H1 (cell line): ENCODE results near the gene DENND2A. TPM values are rescaled to one million over a fixed set of nuclear protein-coding genes. Genes with fewer than 3 reads are reported as not detected.

Experiments used
- CTCF ChIA-PET: fragments of 300-600 bp; sonication (Branson Sonifier 250); formaldehyde crosslinking; loops from one replicate; lab custom pipeline; 2021; ENCODE audit not compliant: partially characterized antibody; lab: Charles Lee
- POLR2A ChIA-PET: fragments of 300-600 bp; sonication (Branson Sonifier 250); formaldehyde crosslinking; loops from one replicate; lab custom pipeline; 2021; ENCODE audit warnings: inconsistent platforms; ENCODE audit not compliant: partially characterized antibody; lab: Charles Lee
- DNase-seq, 2 experiments: peaks; one replicate each; pipeline versions ENCODE4 v3.0.0 to v3.0.0-alpha.2; 2010 to 2022; ENCODE audit warnings: low spot score in 2 of 2, low read depth in 1 of 2, mixed read lengths in 1 of 2
- FAIRE-seq: peaks from 2 replicates; lab custom pipeline; 2011; peaks lifted over from hg19 to GRCh38; lab: Jason Lieb, UNC
- H2AFZ ChIP-seq: 2 replicates; pipeline ENCODE4 v1.8.1; 2012; ENCODE audit warnings: low read length, inconsistent platforms
- H2AK5ac ChIP-seq: 2 replicates; pipeline ENCODE4 v1.6.1; 2013; ENCODE audit warnings: low read depth, low read length
- H2BK120ac ChIP-seq: replicated peaks from 2 replicates; pipeline ENCODE3; 2013; ENCODE audit warnings: low read depth, low read length, inconsistent platforms
- H2BK12ac ChIP-seq: 2 replicates; pipeline ENCODE4 v1.6.1; 2013; ENCODE audit warnings: low read depth, low read length
- H2BK15ac ChIP-seq: 2 replicates; pipeline ENCODE4 v1.6.1; 2013; ENCODE audit warnings: low read length
- H2BK20ac ChIP-seq: 2 replicates; pipeline ENCODE4 v1.6.1; 2013; ENCODE audit warnings: low read length
- H2BK5ac ChIP-seq: 2 replicates; pipeline ENCODE4 v1.6.1; 2013; ENCODE audit warnings: low read depth, low read length
- H3K14ac ChIP-seq: 2 replicates; pipeline ENCODE4 v1.6.1; 2013; ENCODE audit warnings: inconsistent platforms; ENCODE audit not compliant: insufficient read length
- H3K18ac ChIP-seq: 2 replicates; pipeline ENCODE4 v1.6.1; 2013; ENCODE audit warnings: low read length; ENCODE audit errors: extremely low read depth
- H3K23ac ChIP-seq: 2 replicates; pipeline ENCODE4 v1.6.1; 2013; ENCODE audit warnings: inconsistent platforms; ENCODE audit not compliant: insufficient read length
- H3K23me2 ChIP-seq: 2 replicates; pipeline ENCODE4 v1.6.1; 2013; ENCODE audit warnings: low read depth, low read length
- H3K27ac ChIP-seq: 2 replicates; pipeline ENCODE4 v1.6.1; 2011; ENCODE audit warnings: low read depth, low read length, inconsistent platforms
- H3K27me3 ChIP-seq, 4 experiments: replicated peaks in 1 of 4; 1 replicate in 1 of 4; 2 replicates in 3 of 4; pipeline versions ENCODE4 v1.6.1 to v1.8.1; 2011 to 2013; ENCODE audit warnings: low read length in 3 of 4, mild to moderate bottlenecking in 3 of 4, inconsistent platforms in 2 of 4, mixed read lengths in 2 of 4, moderate library complexity in 1 of 4; ENCODE audit not compliant: control insufficient read depth in 3 of 4, insufficient read depth in 3 of 4; ENCODE audit errors: extremely low read depth in 1 of 4
- H3K36me3 ChIP-seq, 4 experiments: 2 replicates each; pipeline versions ENCODE4 v1.6.1 to v1.8.1; 2011 to 2013; ENCODE audit warnings: mild to moderate bottlenecking in 4 of 4, low read length in 3 of 4, moderate library complexity in 2 of 4, control low read depth in 1 of 4, inconsistent platforms in 1 of 4; ENCODE audit not compliant: insufficient read depth in 4 of 4, control insufficient read depth in 2 of 4
- H3K4ac ChIP-seq: replicated peaks from 2 replicates; pipeline ENCODE3; 2013; ENCODE audit warnings: low read length, low read depth, mixed read lengths, inconsistent platforms; ENCODE audit not compliant: insufficient read length
- H3K4me1 ChIP-seq, 4 experiments: replicated peaks in 1 of 4; 1 replicate in 1 of 4; 2 replicates in 3 of 4; pipeline versions ENCODE4 v1.6.1 to v1.8.1; 2011 to 2013; ENCODE audit warnings: low read length in 3 of 4, inconsistent platforms in 2 of 4, mixed read lengths in 1 of 4; ENCODE audit not compliant: insufficient read depth in 4 of 4, control insufficient read depth in 3 of 4
- H3K4me2 ChIP-seq, 2 experiments: 2 replicates each; pipeline versions ENCODE4 v1.6.1 to v1.8.1; 2011 to 2013; ENCODE audit warnings: low read depth in 2 of 2, low read length in 2 of 2, control low read depth in 1 of 2, inconsistent platforms in 1 of 2, mild to moderate bottlenecking in 1 of 2; ENCODE audit not compliant: insufficient read depth in 1 of 2
- H3K4me3 ChIP-seq, 4 experiments: fragments of 200-600, 300-600 bp in 1 of 4; sonication (generic), shearing (Covaris generic), sonication (Bioruptor Twin) in 1 of 4; 2 replicates each; pipeline versions ENCODE4 v1.5.1 to v1.8.1; 2011 to 2016; ENCODE audit warnings: low read length in 4 of 4, low read depth in 3 of 4, control low read depth in 2 of 4, inconsistent platforms in 2 of 4, mild to moderate bottlenecking in 2 of 4, mixed read lengths in 1 of 4, moderate library complexity in 1 of 4; ENCODE audit not compliant: insufficient read depth in 2 of 4; ENCODE audit errors: extremely low read depth in 1 of 4
- H3K56ac ChIP-seq: replicated peaks from 2 replicates; pipeline ENCODE3; 2013; ENCODE audit warnings: low read depth, mild to moderate bottlenecking, mixed read lengths, low read length, inconsistent platforms; ENCODE audit not compliant: insufficient read length
- H3K79me1 ChIP-seq: 2 replicates; pipeline ENCODE4 v1.6.1; 2013; ENCODE audit warnings: low read depth, low read length, control low read depth
- H3K79me2 ChIP-seq, 2 experiments: 2 replicates each; pipeline versions ENCODE4 v1.6.1 to v1.8.1; 2012 to 2013; ENCODE audit warnings: low read length in 2 of 2, mild to moderate bottlenecking in 2 of 2, inconsistent platforms in 1 of 2; ENCODE audit not compliant: insufficient read depth in 2 of 2, control insufficient read depth in 1 of 2
- H3K9ac ChIP-seq, 4 experiments: replicated peaks in 1 of 4; 1 replicate in 1 of 4; 2 replicates in 3 of 4; pipeline versions ENCODE4 v1.6.1 to v1.8.1; 2011 to 2013; ENCODE audit warnings: low read depth in 3 of 4, low read length in 3 of 4, control low read depth in 2 of 4, mild to moderate bottlenecking in 2 of 4, moderate library complexity in 2 of 4, inconsistent platforms in 1 of 4; ENCODE audit errors: extremely low read depth in 1 of 4
- H3K9me3 ChIP-seq, 2 experiments: 2 replicates each; pipeline versions ENCODE4 v1.6.1 to v1.8.1; 2012 to 2013; ENCODE audit warnings: mild to moderate bottlenecking in 2 of 2, moderate library complexity in 2 of 2, control low read depth in 1 of 2, inconsistent platforms in 1 of 2, low read depth in 1 of 2, low read length in 1 of 2, mixed read lengths in 1 of 2; ENCODE audit not compliant: insufficient read depth in 2 of 2
- H4K20me1 ChIP-seq, 2 experiments: replicated peaks in 1 of 2; 2 replicates each; pipeline versions ENCODE3 to v1.8.1; 2011 to 2013; ENCODE audit warnings: inconsistent platforms in 2 of 2, low read length in 2 of 2, mild to moderate bottlenecking in 1 of 2; ENCODE audit not compliant: insufficient read depth in 2 of 2, control insufficient read depth in 1 of 2
- H4K5ac ChIP-seq: 2 replicates; pipeline ENCODE4 v1.6.1; 2013; ENCODE audit warnings: low read length, low read depth, mixed read lengths, inconsistent platforms; ENCODE audit not compliant: insufficient read length
- H4K8ac ChIP-seq: 2 replicates; pipeline ENCODE4 v1.8.0; 2013; ENCODE audit warnings: mild to moderate bottlenecking, moderate library complexity, low read length, inconsistent platforms; ENCODE audit not compliant: insufficient read depth; ENCODE audit errors: extremely low read depth
- H4K91ac ChIP-seq: replicated peaks from 2 replicates; pipeline ENCODE3; 2013; ENCODE audit warnings: low read length, mixed read lengths, inconsistent platforms; ENCODE audit not compliant: insufficient read length
- CBX8 ChIP-seq: fragments of 300-800, 300-1000 bp; sonication (generic); IDR thresholded peaks from 2 replicates; pipeline ENCODE4 v1.7.1; 2016; ENCODE audit warnings: low read depth, low read length, borderline replicate concordance
- MAFK ChIP-seq: IDR thresholded peaks from 2 replicates; pipeline ENCODE4 v1.6.1; 2012; ENCODE audit warnings: low read depth, mild to moderate bottlenecking, improper control_type of control experiment, low read length
- SP1 ChIP-seq: IDR thresholded peaks from 2 replicates; pipeline ENCODE4 v1.6.1; 2011; ENCODE audit warnings: low read depth, low read length
- WGBS, 2 experiments: shearing (Covaris generic) in 1 of 2; methylation state at CpG; one replicate each; pipeline versions ENCODE4 v1.1.6 to v1.1.7; 2013 to 2015; ENCODE audit warnings: low lambda C conversion rate in 2 of 2, mixed read lengths in 2 of 2, inconsistent platforms in 1 of 2, low coverage in 1 of 2, missing lambda C conversion rate in 1 of 2; ENCODE audit not compliant: insufficient replicate concordance in 2 of 2, insufficient coverage in 1 of 2, insufficient read length in 1 of 2; ENCODE audit errors: extremely low coverage in 1 of 2, missing lambda C conversion rate in 1 of 2; 5-methylcytosine and 5-hydroxymethylcytosine counted together
- polyA plus RNA-seq, 7 experiments: library from polyadenylated mRNA; depleted of rRNA in 3 of 7; stranded (reverse) in 5 of 7; unstranded in 2 of 7; fragments of >200 nt in 5 of 7; fragments of 200-250 nt in 2 of 7; gene quantifications; 1 replicate in 5 of 7; 2 replicates in 1 of 7; 4 replicates in 1 of 7; pipeline versions ENCODE4 v1.2.1 to v1.2.3, GENCODE V29; 2011 to 2013; ENCODE audit warnings: missing spikeins in 2 of 7, mixed read lengths in 2 of 7
- total RNA-seq: library from RNA; stranded (reverse); fragmentation: NEBNext Ultra II Directional; extraction: Animal tissue kit (Norgen Biotek cat#: 25700); gene quantifications from 2 replicates; pipeline ENCODE4 v1.2.1, GENCODE V29; 2021

Gene DENND2A
- total and polyA plus RNA-seq, 2 of the 8 experiments (the other 6 are each of a cell fraction or from before 2014, with no cell fraction given) = 5.0 to 13.0 TPM

DNA sequence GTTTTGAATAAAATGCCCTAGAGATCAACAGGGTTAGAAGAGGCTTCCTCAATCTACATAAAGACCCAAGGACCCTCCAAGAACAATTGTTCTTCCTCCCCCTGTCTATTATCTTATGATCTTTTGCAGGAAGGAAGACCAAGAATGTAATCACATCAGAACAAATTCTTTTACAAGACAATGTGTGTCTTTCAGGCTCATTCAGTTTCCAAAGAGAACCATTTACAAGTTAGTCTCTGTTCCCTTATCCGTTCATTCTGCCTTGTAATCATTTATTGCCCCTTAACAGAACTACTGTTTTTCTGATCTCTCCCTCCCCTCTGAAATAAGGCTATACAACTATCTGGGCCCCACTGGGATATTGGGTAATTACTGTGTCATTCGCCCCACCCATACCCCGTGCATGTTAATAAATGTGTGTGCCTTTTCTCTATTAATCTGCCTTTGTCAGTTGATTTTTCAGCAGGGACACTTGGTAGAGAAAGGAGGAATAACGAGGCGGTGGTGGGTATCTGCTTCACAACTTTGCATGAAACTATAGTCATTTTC lies 155.6 kb downstream of the DENND2A start:
- POLR2A ChIA-PET = interaction anchor here (1.6 kb wide), 1 partner anchor 8 kb away, joined by 5 read pairs; no protein-coding TSS in a partner anchor
- Histone ChIP-seq H2BK5ac (peak overlapping the region; percentile 93; the same call in 1 of the 2 replicates), H3K79me2 (no peaks in the 10 kb centered on the region), H3K27ac (peak overlapping the region; percentile 11; the same call in 1 of the 2 replicates), H2AK5ac (no peak overlapping the region), H2BK20ac (peak overlapping the region; percentile 88), H3K4me3 (peak overlapping the region in 1 of 4 experiments; percentile 28; a peak in 2 of 8 replicates), H4K8ac (no peak overlapping the region), H3K18ac (no peak overlapping the region; the same call in 1 of the 2 replicates), H3K4me2 (peak overlapping the region; percentile 29 to 47), H3K4ac (peak overlapping the region; percentile 75), H3K23ac (peak overlapping the region; percentile 20), H3K79me1 (no peaks in the 10 kb centered on the region), H2BK15ac (0 out of 2 replicates have a peak overlapping the region, but pooled peaks have one; percentile 9), H3K23me2 (no peaks in the 10 kb centered on the region), H3K14ac (no peak overlapping the region), H2AFZ (no peak overlapping the region), H3K9me3 (no peaks in the 10 kb centered on the region), H3K4me1 (peaks cover 2 to 16% (median 12%) of the 10 kb centered on the region in 4 experiments; a peak in 5 of 7 replicates), H3K9ac (no peak overlapping the region), H4K91ac (peak overlapping the region; percentile 94), H4K5ac (no peak overlapping the region), H3K27me3 (no peaks in the 10 kb centered on the region), H3K56ac (peak overlapping the region; percentile 21), H2BK12ac (peak overlapping the region; percentile 86; the same call in 1 of the 2 replicates), H2BK120ac (peak overlapping the region; percentile 99), H3K36me3 (no peaks in the 10 kb centered on the region), H4K20me1 (no peaks in the 10 kb centered on the region)
- 51% methylated on average over 5 of the region's 5 CpGs; no CpG with 5 or more reads in 1 of the 2 experiments for WGBS, 2 experiments
- DNase-seq = no peak
- TF ChIP-seq CBX8 = no peak
- 0 out of 2 replicates have a peak, but pooled peaks have one; percentile 13 for TF ChIP-seq SP1
- TF ChIP-seq MAFK = peak; percentile 7; the same call in 1 of the 2 replicates
- CTCF ChIA-PET = interaction anchor here (1.0 kb wide), 1 partner anchor 499 kb away, joined by 4 read pairs; no protein-coding TSS in a partner anchor
- FAIRE-seq = no peak
